GM12873 (cell line): ENCODE measurements around the gene STARD7.

Source experiments
- TF ChIP-seq, protein P1 (sequence below): IDR thresholded peaks from 2 replicates; pipeline ENCODE4 v1.5.1; 2012; ENCODE audit warnings: low read depth, mild to moderate bottlenecking, moderate library complexity, low read length, control low read depth; ENCODE audit not compliant: insufficient read depth; ENCODE audit errors: missing control alignments

The STARD7 gene

DNA sequence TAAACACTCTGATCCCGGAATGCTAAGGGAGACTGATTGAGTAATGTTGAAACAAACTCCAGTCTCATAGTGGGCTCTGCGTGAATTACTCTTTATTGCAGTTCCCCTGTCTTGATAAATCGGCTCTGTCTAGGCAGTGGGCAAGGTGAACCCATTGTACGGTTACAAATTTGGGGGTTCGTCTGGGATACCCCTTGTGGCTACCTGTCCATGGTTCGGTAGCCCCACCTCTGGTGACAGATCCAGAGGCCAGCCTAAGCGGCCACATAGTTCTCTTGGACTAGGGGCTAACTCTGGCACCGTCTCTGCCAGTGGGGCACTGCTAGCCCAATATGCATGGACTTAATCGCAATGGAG lies 1.1 kb upstream of the STARD7 start:
- TF ChIP-seq, protein P1, sequence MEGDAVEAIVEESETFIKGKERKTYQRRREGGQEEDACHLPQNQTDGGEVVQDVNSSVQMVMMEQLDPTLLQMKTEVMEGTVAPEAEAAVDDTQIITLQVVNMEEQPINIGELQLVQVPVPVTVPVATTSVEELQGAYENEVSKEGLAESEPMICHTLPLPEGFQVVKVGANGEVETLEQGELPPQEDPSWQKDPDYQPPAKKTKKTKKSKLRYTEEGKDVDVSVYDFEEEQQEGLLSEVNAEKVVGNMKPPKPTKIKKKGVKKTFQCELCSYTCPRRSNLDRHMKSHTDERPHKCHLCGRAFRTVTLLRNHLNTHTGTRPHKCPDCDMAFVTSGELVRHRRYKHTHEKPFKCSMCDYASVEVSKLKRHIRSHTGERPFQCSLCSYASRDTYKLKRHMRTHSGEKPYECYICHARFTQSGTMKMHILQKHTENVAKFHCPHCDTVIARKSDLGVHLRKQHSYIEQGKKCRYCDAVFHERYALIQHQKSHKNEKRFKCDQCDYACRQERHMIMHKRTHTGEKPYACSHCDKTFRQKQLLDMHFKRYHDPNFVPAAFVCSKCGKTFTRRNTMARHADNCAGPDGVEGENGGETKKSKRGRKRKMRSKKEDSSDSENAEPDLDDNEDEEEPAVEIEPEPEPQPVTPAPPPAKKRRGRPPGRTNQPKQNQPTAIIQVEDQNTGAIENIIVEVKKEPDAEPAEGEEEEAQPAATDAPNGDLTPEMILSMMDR: no peak

DNA sequence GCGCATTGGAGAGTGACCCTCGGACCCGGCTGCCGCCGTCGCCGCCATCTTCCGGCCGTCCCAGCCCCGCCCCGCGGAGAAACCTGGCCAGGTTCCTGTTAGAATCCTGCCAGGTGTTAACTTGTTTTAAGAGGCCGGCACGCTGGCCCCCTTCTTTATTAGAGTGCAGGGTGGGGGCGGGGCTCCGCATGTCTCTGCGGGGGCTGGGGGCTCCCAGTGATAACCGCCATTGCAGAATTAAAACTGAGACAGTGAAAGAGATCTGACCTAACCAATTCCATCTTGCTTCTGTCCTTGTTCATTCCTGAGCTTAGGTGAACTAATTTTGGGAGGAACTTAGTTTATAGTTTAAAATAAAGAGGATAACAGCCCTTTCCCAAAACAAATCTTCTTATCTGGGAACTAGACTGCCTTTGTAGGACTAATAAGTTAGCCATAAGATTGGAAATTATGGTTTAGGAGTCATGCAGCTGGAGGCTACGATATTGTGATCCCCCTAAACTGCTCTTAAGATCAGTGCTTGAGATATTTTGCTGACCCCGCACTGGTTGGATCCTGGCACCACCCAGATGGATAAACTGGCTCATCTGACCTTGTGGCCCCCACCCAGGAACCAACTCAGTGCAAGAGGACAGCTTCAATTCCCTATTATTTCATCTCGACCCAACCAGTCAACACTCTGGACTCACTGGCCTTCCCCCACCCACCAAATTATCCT lies 543 bp upstream of the STARD7 start:
- TF ChIP-seq, protein P1: no peak

DNA sequence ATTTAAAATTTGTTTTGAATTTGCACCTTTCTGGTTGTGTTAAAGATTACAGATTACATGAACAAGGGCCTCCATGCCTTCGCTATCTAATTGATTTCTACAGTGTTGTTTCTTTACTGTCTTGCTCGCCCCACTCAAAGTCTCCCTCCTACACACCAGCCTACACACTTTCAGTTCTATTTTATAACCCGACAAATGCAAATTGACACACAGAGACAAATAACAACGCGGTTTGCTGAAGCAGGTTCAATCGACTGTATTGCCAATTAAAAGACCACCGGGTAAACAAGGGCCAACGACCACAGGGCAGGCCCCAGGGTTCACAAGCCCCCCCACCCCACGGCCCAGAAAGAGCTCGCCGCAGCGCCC lies 869 bp downstream of the STARD7 start:
- TF ChIP-seq, protein P1: no peak

DNA sequence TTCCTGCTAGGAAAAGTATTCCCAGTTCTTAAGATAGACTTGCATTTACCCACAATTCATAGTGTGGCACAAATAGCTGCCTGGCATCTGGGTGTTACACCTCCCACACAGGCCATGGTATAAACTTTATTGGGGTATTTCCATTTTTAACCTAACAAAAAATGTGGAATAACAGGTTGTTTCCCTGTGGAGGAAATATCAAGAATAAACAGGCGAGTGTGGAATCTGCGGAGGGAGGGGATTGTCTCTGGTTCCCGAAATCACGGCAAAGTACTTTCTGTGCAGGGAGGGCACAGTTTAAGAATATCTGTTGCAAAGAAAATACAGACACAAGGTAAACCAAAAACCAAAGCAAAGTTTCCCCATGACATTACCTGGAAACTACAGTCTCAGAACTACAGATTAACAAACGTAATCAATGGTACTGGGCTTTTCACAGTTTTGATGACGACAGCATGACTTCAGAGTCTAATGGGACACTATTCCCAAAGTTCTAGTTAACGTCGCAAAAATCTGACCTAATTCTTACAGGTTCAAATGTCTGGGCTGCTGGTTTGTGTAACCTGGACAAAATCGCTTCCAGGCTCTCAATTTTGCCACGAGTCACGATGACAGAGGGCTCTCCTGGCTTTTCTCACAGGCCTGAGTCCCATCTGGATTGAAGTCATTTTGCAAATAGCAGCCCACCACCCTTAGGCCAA lies 1.4 kb downstream of the STARD7 start:
- TF ChIP-seq, protein P1: no peak

DNA sequence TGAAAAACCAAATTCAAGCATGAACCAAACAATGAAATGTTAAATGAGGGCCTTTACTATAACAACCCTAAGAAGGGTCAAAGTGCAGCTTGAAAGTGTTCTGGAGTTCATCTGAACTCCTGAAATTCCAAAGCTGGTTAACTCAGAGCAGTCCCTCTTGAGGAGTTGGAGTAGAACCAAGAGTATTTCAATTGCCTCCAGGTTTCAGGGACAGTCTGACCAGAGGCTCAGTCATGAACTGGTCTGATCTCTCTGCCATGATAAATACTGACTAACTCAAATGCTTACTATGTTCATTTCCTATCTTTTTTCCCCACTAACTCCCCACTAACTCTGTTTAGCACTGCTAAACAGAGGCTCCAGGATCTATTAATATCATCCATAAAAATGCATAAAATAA lies 2.7 kb downstream of the STARD7 start:
- TF ChIP-seq, protein P1: no peak

GRCh38 chr2:96204836-96205624 lies 3.6 kb downstream of the STARD7 start:
- TF ChIP-seq, protein P1: no peak
